GM12873 (cell line): ENCODE results near the gene ADGRA1.

Experiments used
- TF ChIP-seq, protein P1 (sequence below): IDR thresholded peaks from 2 replicates; pipeline ENCODE4 v1.5.1; 2012; ENCODE audit warnings: low read depth, mild to moderate bottlenecking, moderate library complexity, low read length, control low read depth; ENCODE audit not compliant: insufficient read depth; ENCODE audit errors: missing control alignments

Gene ADGRA1

DNA sequence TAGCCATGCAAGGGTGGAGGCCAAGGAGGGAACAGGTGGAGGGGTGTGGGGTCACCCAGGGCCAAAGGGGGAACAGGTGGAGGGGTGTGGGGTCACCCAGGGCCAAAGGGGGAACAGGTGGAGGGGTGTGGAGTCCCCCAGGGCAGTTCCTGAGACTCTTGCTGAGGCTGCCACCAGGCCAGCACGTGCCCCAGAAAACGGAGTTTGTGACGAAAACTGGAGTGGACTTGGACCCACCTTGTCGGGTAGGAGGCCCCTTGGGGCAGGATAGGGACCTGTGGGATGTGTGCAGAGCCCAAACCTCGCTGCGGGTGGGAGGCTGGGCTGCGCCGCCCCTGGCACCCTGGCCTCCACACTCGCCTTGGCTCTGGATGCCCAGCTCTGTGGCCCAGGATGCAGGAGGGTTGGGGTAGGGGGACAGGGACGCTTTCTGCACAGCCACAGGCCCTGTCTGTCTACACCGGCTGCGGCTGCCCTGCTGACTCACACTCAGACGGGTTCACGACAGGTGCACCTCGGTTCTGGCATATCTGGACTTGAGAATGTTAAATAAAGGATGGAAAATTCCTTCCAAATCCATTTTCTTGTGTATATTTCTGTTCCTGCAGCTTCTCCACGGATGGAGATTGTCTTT, 562 bp upstream of the ADGRA1 start:
- TF ChIP-seq, protein P1, sequence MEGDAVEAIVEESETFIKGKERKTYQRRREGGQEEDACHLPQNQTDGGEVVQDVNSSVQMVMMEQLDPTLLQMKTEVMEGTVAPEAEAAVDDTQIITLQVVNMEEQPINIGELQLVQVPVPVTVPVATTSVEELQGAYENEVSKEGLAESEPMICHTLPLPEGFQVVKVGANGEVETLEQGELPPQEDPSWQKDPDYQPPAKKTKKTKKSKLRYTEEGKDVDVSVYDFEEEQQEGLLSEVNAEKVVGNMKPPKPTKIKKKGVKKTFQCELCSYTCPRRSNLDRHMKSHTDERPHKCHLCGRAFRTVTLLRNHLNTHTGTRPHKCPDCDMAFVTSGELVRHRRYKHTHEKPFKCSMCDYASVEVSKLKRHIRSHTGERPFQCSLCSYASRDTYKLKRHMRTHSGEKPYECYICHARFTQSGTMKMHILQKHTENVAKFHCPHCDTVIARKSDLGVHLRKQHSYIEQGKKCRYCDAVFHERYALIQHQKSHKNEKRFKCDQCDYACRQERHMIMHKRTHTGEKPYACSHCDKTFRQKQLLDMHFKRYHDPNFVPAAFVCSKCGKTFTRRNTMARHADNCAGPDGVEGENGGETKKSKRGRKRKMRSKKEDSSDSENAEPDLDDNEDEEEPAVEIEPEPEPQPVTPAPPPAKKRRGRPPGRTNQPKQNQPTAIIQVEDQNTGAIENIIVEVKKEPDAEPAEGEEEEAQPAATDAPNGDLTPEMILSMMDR, result no peak

DNA sequence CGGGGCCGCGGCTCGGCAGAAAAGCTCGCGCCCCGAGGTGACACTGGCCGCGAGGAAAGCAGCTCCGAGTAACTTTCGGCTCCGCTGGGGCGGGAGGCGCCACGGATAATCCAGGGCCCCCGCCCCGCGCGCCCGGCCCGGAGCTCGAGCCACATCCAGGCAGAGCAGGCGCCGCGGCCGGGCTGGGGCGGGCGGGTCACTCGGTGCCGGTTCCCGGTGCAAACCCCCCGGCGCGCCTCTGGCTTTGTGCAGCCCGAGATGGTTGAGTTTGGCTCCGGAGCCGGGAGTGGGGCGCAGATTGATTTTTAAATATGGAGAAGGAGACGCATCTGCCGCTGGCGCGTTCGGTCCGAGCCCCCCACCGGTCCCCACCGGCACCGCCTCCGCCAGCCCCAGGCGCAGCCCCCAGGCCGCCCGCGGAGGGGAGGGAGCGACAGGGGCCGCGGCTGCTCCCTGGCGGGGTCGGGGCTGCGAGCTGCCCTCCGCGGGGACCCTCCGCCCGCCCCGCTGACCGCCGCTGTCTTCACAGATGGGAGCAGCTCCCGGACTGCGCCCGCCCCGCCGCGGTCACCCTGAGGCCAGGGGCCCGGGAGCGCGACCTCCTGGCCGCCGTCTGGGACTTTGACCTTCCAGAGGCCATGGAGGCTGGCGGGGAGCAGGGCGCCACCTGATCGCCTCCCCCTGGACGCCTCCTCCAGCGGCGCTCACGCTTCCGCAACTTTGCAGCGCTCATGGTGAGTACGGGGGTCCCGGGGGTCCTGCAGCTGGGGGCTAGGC, 643 bp downstream of the ADGRA1 start:
- TF ChIP-seq, protein P1, result no peak

DNA sequence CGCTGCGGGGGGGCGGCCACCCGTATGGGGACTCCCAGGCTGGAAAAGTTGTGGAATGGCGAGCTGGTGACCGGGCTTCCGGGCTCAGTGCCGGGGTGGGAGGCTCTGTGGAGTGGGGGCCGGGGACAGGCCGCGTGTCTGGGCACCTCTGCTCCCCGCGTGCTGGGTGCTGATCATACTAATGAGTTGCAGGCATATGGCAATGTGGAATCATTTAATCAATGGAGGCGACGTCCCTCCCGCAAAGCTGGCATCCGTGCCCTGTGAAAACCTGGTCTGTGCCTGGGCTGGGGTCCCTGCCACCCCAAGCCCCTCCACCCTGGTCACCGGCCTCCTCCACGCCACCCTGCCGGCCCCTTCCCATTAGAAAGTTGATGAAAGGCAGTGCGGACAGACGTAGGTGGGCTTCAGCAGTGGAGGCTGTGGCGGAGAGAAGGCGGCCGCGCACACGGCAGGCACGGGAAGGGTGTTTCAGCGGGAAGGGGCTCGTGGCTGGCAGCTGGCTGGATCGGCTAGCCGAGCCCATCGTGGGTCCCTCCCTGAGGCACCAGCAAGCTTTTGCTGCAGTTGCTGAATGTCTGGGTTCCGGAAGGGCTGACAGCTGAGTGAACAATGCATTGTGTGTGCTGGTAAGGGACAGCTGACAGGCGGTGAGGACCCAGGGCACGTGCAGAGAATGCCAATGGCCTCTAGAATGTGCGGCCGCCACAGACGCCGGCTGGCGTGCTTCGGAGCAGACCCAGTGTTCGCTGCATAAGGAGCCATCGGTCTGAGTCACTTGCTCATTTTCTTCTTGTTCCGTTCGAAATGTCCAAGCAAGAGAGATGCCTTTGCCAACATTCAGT, 1.5 kb downstream of the ADGRA1 start:
- TF ChIP-seq, protein P1, result no peak

DNA sequence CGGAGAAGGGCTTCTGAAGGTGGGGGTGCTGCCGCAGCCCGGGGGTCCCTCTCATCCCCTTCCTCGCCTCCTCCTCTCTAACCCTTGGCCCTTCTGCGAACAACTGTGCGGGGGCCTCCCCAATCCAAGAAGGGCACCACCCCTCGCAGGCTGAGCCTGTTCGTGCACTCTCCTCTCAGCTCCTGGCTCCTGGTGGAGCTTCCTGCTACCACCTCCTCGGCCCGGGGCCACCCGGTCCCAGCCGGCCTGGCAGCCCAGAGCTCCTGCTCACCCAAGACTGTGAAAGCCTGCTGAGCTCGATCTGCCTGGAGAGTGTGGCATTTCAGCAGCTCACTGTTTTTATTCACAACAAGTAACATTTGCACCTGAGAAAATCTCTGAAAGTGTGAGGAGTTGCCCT, 2.4 kb downstream of the ADGRA1 start:
- TF ChIP-seq, protein P1, result no peak

DNA sequence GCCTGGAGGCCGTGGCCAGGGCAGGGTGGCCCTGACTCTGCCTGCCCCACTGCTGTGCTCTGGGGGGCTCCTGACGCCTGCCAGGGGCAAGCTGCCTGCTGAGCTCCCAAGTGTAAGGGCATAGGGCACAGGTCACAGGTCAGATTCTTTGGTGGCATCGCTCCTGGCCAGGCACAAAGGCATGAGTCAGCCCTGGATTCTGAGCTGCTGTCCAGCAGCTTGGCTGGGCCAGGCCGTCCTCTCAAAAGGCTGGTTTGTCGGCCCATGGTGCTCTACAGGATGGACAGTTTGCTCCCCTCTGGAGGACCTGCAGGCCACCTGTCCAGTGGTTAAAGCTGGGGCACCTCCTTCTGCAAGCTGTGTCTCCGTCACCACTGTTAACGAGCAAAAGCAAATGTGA, 2.9 kb downstream of the ADGRA1 start:
- TF ChIP-seq, protein P1, result no peak

DNA sequence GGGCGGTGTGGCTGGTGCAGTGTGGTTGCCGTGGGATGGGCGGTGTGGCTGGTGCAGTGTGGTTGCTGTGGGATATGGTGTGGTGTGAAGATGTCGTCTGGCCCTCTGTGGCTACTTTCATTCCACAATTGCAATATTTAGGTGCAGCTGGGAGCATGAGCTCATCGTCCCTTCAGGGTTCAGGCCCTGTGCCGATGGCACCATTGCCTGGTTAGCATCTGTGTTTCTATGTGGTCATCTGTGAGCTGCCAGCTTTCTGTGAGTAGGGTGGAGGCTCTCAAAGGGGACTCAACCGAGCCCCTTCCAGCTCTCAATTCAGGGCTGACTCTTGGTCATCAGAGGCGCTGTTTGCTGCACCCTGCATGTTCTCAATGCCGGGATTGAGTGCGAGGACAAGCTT, 3.6 kb downstream of the ADGRA1 start:
- TF ChIP-seq, protein P1, result no peak

DNA sequence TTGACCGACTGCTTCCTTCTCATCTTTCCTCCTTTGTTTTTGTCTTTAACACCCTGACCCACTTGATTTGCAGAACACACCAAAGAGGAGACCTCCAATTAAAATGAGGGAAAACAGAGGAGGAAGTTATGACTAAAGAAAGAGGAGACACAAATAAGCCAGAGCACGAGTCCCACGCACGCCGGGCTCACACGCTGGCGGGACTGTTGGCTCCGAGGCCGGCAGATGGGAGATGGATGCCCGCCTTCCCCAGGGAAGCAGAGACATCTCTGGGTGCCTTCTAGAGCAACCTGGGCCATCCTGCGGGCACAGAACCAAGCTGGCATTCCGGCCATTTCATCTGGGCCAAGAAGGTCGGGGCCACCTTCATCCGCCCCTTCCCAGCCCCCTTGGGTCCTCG, 5.6 kb downstream of the ADGRA1 start:
- TF ChIP-seq, protein P1, result no peak
